ENCODE measurements around the gene XAGE5.
"Not testable (repeated sequence)": the region's sequence is repeated elsewhere in the genome, so short reads cannot be mapped to it uniquely, and the experiment has no call there.

XAGE5 gene

DNA sequence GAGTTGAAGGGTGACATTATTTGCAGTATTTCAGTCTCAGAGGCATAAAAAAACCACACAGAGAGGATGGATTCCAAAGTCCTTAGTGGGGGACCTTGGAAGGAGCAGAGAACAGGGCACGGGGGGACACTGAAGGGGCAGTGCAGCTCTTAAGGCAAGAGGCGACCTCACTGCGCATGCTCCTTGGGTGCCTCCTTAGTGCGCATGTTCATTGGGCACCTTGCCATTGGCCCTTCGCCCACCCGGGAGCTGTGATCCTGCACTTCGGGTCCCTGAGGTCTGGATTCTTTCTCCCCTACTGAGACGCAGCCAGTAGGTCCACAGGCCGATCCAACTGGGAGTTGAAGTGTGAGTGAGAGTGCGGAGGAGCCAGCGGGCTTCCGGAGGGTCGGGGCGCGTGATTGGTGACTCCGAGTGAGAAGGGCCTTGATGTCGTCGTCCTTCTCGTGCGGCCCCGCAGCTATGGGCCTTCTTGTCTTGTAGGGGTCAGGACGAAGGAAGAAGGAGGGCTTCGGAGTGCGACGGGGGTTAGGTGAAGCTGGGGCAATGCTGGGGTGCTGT lies at the start of gene XAGE5:
Gene XAGE5, plus strand, starts transcription at position 223 of the 561 bp plus-strand sequence. CDS start 1,280 bp downstream, outside the sequence.
- no peak for DNase-seq

DNA sequence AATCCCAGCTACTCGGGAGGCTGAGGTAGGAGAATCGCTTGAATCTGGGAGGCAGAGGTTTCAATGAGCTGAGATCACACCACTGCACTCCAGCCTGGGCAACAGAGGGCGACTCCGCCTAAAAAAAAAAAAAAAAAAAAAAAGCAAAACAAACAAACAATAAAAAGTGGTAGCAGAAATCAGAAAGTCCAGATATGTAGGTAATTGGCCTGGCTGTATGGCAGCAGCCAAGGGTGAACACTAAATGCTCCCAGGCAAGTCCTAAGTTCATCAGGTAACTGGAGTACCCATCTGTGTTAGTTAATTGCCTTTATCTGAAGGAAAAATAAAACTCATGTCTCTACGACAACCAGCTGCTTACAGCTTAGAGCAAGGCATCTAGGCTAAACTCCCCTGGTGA lies 45.1 kb upstream of the XAGE5 start:
- DNase-seq, result not testable (repeated sequence)

GRCh38 chrX:52773504-52773903 lies 37.6 kb upstream of the XAGE5 start:
- DNase-seq, result not testable (repeated sequence)

- not testable (repeated sequence) for DNase-seq
Observed at GRCh38 chrX:52797327-52797726, 13.8 kb upstream of the XAGE5 start, which contains the start of gene SPANXN5. Gene SPANXN5, minus strand, starts transcription at chrX:52797427. Its CDS starts 79 bp downstream, at chrX:52797348.

GRCh38 chrX:52804876-52805275 lies 6.2 kb upstream of the XAGE5 start:
- DNase-seq, result not testable (repeated sequence)

GRCh38 chrX:52819788-52820187 lies 8.7 kb downstream of the XAGE5 start:
- DNase-seq, result no peak

- no peak for DNase-seq
Observed at GRCh38 chrX:52821079-52821760, 10.1 kb downstream of the XAGE5 start.

GRCh38 chrX:52824608-52825007 lies 13.5 kb downstream of the XAGE5 start:
- DNase-seq, result no peak

DNA sequence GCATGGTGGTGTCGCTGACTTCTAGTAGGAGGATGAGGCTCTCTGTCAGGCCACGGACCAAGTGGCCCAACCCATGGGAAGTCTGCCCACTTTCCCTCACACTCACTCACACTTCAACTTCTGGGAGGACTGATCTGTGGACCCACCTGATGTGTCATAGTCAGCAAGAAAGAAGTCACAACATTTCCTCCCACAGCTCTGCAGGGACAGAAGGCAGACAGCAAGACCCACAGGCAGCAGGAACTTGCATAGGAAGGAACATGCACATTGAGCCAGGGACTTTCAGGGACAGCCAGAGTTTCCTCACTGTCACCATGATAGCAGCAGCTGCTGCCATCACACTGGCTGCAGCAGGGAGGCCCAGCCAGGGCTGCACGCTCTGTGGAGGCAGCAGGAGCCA lies 19.5 kb downstream of the XAGE5 start:
- DNase-seq, result no peak

DNA sequence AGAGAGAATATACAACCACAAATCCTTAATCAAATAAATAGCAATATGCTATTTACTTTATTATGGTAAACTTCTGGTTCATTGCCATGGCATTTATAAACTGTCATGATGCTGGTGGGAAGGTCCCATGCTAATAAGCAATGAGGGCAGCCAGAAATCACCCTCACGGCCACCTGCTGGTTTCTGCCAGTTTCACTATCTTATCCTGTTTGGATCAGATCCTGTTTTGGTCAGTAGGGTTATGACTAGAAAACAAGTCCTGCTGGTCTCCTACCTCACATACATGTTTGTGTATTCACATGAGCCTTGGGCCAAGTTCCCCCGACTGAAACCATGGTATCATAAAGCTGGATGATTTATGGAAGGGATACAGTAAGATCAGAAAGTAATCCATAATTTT lies 28.1 kb downstream of the XAGE5 start:
- DNase-seq, result no peak

- not testable (repeated sequence) for DNase-seq
Observed at GRCh38 chrX:52843619-52844018, 32.5 kb downstream of the XAGE5 start.

- no peak for DNase-seq
Observed at GRCh38 chrX:52852110-52852860, 41.2 kb downstream of the XAGE5 start.

- DNase-seq, result not testable (repeated sequence)
Observed at GRCh38 chrX:52856991-52857525, 46.0 kb downstream of the XAGE5 start.

DNA sequence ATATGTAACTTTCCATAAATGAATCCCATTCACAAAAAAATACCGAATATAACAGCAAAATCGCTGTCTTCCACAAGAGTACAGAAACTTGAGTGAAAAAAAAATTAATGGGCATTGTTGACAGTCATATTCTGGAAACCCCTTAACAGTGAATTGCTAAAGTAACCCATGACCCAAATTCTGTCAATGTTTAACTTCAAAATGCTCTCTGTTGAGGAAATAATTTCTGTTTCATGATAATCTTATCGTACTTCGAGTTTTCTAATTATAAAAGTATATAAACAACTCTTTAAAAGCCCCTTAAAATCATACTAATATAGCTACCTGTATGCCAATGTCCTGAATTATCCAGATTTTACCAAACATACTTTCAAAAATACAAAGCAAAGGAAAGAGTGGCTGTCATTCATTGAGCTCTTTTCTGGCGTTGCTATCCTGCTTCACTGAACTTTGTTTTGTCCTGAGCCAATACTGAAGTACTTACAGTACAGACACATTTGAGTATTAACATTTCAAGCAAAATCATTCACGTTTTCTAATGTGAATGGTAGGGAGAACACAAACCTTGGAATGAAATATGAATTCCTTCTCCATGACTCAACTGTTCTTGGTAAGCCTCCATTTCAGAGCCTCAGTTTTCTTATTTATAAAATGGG lies 54.4 kb downstream of the XAGE5 start:
- DNase-seq, result no peak
